ENCODE data around the gene AGBL3. TPM values are rescaled to one million over a fixed set of nuclear protein-coding genes. Genes with fewer than 3 reads are reported as not detected.

Gene AGBL3
- total and polyA plus RNA-seq, 9 donors: 2.0 to 8.1 (median 4.2) TPM

- no peak overlapping the region for H3K27ac ChIP-seq
- intact Hi-C loops (cut with DNase I): loop anchor here (5.0 to 10.0 kb wide), 5 partner anchors 173 to 483 kb away; partner anchors contain the start of gene AGBL3 (in 1 of the 4)
- H3K27me3 ChIP-seq: no peaks in the 10 kb centered on the region
- no peaks in the 10 kb centered on the region for H3K9me3 ChIP-seq
- no peaks in the 10 kb centered on the region for H3K36me3 ChIP-seq
- DNase-seq: no peak
- no peak overlapping the region for H3K4me3 ChIP-seq
- TF ChIP-seq, protein P1, sequence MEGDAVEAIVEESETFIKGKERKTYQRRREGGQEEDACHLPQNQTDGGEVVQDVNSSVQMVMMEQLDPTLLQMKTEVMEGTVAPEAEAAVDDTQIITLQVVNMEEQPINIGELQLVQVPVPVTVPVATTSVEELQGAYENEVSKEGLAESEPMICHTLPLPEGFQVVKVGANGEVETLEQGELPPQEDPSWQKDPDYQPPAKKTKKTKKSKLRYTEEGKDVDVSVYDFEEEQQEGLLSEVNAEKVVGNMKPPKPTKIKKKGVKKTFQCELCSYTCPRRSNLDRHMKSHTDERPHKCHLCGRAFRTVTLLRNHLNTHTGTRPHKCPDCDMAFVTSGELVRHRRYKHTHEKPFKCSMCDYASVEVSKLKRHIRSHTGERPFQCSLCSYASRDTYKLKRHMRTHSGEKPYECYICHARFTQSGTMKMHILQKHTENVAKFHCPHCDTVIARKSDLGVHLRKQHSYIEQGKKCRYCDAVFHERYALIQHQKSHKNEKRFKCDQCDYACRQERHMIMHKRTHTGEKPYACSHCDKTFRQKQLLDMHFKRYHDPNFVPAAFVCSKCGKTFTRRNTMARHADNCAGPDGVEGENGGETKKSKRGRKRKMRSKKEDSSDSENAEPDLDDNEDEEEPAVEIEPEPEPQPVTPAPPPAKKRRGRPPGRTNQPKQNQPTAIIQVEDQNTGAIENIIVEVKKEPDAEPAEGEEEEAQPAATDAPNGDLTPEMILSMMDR (IDR thresholded peaks at IDR 0.05): no peak
- TF ChIP-seq POLR2A (IDR thresholded peaks at IDR 0.05) (no peak), EP300 (IDR thresholded peaks at IDR 0.05) (no peak)
- WGBS, 3 donors: 48 to 53% (median 50%) methylated on average over 9 of the region's 9 CpGs
- H3K4me1 ChIP-seq (ENCODE audit: insufficient read depth): no peaks in the 10 kb centered on the region
Measured at GRCh38 chr7:135168001-135168400, 181.7 kb downstream of the AGBL3 start.

DNA sequence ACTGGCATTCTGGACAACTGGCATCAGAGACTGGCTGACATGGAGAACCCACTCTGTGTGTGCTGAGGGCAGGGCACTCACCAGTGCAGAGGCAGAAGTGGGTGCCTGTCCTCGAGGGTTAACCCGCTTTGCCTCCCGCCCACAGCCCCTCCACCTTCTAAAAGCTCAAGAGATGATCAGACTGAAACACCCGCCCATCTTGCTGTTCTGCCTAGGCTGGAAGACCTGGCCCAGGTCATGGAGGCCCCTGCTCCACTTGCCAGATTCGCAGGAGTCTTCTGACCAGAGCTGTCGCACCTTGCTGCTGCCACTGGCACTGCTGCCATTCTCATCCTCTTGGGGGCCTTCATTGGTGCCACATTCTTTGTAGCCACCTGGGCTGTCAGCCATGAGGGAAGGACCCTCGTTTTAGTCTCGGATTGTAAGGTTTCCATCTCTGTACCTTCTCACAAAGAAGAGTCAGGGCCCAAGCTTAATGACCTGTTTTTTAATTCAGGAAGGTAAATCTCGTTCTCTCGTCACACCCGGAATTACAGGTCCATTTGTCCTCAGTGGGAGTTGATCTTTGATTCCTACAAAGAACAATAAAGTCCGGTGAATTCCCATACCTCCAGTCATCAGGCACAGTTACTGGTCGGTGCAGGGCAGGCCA is 182.3 kb downstream of the AGBL3 start:
- H3K27me3 ChIP-seq: no peaks in the 10 kb centered on the region
- no peaks in the 10 kb centered on the region for H3K36me3 ChIP-seq
- no peak overlapping the region for H3K4me3 ChIP-seq
- peak overlapping the region in 1 of 2 donors; percentile 11 for H3K27ac ChIP-seq
- 84 to 93% (median 86%) methylated on average over 13 of the region's 13 CpGs for WGBS, 3 donors
- DNase-seq: no peak
- no peaks in the 10 kb centered on the region for H3K9me3 ChIP-seq
- H3K4me1 ChIP-seq (ENCODE audit: insufficient read depth): no peaks in the 10 kb centered on the region
- intact Hi-C loops (cut with DNase I): loop anchor here (5.0 to 10.0 kb wide), 5 partner anchors 174 to 484 kb away; partner anchors contain the start of gene AGBL3 (in 1 of the 4)
- TF ChIP-seq EP300 (IDR thresholded peaks at IDR 0.05) (no peak), POLR2A (IDR thresholded peaks at IDR 0.05) (no peak)
- TF ChIP-seq, protein P1 (IDR thresholded peaks at IDR 0.05): no peak

DNA sequence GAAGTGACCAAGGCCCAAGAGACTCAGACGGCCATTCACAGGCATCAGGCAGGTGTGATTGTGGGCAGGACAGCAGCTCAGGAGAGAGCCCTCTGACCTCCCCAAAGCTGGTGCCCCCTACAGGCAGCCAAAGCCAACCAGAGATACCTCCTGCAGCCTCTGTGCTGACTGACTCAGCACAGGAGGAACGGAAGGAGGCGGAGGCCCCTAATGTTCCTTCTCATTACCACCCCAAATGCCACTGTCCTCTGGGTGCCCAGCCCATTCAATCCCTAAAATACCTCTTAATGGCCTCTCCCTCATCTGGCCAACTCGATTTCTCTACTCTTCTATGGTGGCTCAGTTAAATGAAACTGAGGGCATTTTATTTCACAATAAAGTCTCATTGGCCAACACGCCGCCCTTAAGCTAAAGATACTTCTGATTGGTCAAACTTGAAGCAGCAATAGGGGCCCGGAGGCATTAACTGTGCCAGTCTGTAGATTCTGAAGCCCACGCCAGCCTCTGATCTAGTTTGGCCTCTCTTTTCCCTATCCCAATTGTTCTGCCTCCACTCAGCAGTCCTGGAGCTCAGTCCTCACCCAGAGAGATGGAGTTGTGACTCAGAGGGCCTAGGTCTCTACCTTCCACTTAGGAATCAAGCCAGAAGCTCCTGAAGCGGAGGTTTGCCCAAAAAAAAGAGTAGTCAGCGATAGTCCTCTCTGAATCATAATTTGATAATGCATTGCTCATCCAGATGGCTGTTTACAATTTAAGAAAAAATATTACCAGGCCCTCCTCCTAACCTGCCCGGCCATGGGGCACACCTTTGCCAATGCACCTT is 183.0 kb downstream of the AGBL3 start:
- H3K9me3 ChIP-seq: no peaks in the 10 kb centered on the region
- H3K4me1 ChIP-seq (ENCODE audit: insufficient read depth): no peaks in the 10 kb centered on the region
- TF ChIP-seq, protein P1 (IDR thresholded peaks at IDR 0.05): no peak
- TF ChIP-seq POLR2A (IDR thresholded peaks at IDR 0.05) (no peak), EP300 (IDR thresholded peaks at IDR 0.05) (no peak)
- H3K4me3 ChIP-seq: peak overlapping the region; percentile 96
- intact Hi-C loops (cut with DNase I): loop anchor here (5.0 to 10.0 kb wide), 5 partner anchors 175 to 485 kb away; partner anchors contain the start of gene AGBL3 (in 1 of the 4)
- no peaks in the 10 kb centered on the region for H3K36me3 ChIP-seq
- H3K27me3 ChIP-seq: no peaks in the 10 kb centered on the region
- DNase-seq: peak in 1 of 5 donors; percentile 39
- H3K27ac ChIP-seq: peak overlapping the region; percentile 75 to 81
- WGBS, 3 donors: 57 to 67% (median 63%) methylated on average over 11 of the region's 11 CpGs

- Histone ChIP-seq H3K4me1 (ENCODE audit: insufficient read depth) (no peaks in the 10 kb centered on the region), H3K27ac (peak overlapping the region; percentile 75 to 81), H3K27me3 (no peaks in the 10 kb centered on the region), H3K9me3 (no peaks in the 10 kb centered on the region), H3K4me3 (peak overlapping the region; percentile 96), H3K36me3 (no peaks in the 10 kb centered on the region)
- WGBS, 3 donors: 1 to 3% (median 2%) methylated on average over 17 of the region's 17 CpGs
- intact Hi-C loops (cut with DNase I): loop anchor here (2.0 to 10.0 kb wide), 6 partner anchors 41 to 485 kb away; partner anchors contain the start of genes AGBL3 (in 1 of the 4) and WDR91 (in 1 of the 4)
- DNase-seq: no peak
- TF ChIP-seq POLR2A (IDR thresholded peaks at IDR 0.05): no peak
- TF ChIP-seq, protein P1 (IDR thresholded peaks at IDR 0.05): no peak
- no peak for TF ChIP-seq EP300 (IDR thresholded peaks at IDR 0.05)
Measured at GRCh38 chr7:135169964-135170273, 183.6 kb downstream of the AGBL3 start.

Measured in ovary (tissue), 9 donors.